IPS DF 19.7 (cell line): ENCODE measurements around the gene WDR86.

Experiments
- DNase-seq: peaks from one replicate; pipeline ENCODE4 v3.0.0-alpha.2; 2013; ENCODE audit warnings: low read depth, low spot score

The WDR86 gene

DNA sequence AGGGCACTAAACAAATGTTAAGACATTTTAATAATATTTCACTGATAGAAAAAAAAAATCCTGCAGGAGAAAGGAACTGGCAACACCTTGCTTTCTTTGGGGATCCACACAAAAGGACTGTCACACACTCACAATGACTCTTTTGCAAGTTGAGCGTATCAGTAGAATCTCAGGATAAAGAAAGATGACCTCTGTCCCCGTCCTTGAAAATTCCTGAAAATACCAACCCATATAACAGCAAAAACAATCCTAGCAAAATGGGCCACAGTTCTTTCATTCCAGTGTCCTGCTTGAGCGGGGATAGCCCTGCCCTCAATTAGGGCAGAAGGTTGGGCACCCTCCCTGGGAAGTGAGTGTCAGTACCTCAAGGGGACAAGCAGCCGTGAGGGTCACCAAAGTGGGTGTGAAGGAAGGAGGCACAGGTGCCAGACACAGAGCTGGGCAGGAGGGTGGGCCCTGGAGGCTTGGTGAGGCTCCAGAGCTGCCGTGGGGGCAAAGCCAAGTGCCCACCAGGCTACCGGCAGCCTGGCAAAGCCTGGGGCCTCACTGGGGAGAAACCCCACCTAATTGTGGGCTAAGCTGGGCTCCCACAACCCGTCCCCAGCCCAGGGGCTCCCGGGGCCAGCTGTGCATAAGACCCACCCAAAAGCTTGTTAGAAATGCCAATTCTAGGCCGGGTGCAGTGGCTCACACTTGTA, 2.8 kb downstream of the WDR86 start:
- DNase-seq: no peak

DNA sequence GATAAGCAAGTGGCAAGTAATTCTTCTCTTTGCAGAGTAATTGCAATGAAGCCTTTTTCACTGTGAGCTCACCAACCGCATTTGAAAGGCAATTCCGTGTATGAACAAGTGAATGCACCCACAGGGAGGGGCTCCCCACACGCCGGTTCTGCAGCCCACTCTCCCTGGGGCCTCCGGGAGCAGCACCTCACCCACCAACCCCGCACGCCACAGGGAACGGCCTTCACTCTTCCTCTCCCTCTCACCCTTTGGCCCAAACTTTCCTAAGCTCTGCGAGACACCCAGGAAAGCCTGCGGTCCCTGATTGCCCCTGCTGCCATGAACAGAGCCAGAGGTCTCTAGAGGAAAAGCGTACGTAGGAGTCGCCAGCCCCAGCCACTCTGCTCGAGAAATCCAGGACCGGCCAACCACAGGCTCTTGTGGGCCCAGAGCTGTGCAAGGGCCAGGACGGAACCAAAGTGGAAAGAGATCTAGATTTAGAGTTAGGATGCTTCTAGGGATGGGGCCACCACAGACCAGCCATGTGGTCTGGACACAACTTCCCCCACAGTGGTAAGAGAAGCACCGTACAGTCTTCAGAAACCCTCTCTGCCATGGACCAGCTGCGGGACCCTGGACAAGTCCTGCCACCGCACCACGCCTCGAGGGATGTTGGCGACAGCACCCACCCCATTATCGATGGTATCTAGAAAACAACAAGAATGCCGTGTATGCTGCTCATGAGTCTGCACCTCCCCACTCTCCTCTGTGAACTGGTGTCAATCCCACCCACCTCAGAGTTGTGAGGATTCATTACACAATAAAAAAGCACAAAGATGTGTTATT, 3.6 kb downstream of the WDR86 start:
- no peak for DNase-seq

GRCh38 chr7:151405588-151405987, 4.2 kb downstream of the WDR86 start:
- no peak for DNase-seq

DNA sequence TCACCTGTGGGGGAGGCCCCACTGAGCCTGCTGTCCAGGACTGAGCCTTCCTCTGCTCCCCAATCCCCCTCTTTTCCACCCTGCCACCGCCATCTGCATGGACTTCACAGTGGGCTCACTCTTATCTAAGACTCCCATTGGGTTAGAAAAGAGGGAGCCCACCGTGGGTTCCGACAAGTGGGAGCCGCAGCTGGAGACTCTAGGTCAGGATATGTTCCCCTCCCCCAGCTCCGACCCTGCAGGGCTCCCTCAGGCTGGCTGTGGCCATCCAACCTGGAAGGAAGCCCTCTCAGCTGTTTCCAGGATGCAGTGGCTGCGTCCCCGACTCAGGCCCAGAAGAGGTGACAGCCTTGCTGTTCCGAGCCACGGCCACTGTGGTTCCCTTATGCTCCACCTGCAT, 4.8 kb downstream of the WDR86 start:
- no peak for DNase-seq

DNA sequence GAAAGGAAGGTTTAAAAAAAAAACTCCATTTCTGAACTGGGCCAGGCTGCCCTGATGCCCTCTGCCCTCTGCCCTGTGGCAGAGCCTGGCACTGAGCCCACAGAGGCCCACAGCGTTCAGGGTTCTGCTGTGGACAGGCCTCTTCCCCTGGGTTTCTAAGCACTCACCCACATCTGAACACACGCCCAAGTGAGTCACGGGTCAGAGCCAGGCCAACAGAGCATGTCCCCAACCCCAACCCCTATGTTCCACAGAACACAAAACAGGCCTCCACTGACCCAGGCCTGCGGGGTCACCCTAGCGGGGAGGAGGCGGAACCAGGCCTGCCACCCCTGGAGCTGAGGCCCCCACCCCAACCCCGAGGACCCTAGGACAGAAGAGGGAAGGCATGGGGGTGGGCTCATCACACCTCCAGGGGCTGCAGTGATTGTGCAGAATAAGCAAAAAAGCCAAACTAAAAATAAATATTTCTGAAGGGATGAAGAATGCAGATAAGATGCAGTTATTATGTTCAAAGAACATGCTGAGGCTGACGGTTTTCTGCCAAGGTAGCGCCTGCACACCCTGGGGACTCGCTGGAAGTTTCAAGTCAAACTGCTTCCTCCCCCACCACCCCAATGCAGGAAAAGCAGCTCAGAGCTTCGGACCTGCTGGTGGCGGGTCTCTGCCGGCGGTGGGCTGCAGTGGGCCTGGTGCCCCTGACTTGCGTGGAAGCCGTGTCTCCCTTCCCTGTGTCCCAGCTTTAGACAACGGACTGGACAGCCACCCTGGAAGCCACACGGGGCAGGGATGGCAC, 5.4 kb downstream of the WDR86 start:
- DNase-seq: no peak

DNA sequence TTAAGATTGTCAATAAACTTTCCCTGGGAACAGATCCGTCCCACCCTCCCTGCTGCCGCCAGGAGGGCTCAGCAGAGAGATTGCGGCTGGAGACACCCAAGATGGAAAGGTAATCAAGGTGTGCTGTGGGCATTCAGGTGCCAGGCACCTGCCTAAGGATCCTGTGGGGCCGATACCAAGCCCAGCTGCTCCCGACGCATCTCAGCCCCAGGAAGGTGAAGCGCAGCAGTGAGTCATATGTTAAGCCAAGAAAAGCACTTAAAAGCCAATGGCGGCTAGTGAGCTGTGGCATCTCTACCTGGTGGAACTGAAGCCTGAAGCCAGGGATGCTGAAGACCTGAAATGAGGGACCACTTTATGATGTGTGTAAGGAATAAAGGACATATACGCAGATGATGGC, 6.1 kb downstream of the WDR86 start:
- DNase-seq: no peak

- DNase-seq: no peak
These were observed 7.6 kb downstream of the WDR86 start for GRCh38 chr7:151402029-151402835.

GRCh38 chr7:151400626-151401315, 9.1 kb downstream of the WDR86 start:
- no peak for DNase-seq

DNA sequence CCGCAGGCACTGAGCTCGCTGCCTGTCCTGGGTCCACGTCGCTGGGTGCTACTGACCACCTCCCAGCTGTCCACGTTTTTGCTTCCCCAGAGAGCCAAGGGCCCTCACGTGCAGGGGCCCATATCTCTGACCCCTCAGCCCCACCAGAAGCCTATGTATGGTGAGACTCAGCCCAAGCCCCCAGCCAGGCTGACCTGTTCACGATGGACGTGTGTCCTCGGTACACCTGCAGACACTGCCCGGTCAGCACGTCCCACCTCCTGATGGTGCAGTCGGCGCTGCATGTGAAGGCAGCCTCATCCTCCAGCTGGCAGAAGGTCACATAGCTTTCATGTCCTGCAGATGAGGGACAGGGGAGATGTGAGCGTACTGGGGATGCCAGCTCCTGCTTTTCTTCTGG, 9.9 kb downstream of the WDR86 start:
- DNase-seq: no peak

DNA sequence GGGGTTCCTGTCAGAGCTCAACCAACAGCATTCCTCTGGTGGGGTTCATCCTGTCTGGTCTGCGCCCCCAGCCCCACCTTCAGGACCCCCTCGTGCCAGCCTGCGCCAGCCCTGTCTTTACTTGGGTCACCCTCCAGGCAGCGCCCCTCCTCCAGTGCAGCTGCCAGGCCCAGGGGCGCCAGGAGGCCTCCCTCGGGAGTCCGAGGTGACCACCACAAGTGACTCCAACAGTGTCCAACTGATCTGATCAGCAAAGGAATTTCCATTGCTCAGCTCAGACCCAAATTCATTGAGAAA, 10.6 kb downstream of the WDR86 start:
- DNase-seq: no peak

GRCh38 chr7:151398446-151399304, 11.2 kb downstream of the WDR86 start:
- no peak for DNase-seq

GRCh38 chr7:151397026-151397425, 12.8 kb downstream of the WDR86 start:
- no peak for DNase-seq

DNA sequence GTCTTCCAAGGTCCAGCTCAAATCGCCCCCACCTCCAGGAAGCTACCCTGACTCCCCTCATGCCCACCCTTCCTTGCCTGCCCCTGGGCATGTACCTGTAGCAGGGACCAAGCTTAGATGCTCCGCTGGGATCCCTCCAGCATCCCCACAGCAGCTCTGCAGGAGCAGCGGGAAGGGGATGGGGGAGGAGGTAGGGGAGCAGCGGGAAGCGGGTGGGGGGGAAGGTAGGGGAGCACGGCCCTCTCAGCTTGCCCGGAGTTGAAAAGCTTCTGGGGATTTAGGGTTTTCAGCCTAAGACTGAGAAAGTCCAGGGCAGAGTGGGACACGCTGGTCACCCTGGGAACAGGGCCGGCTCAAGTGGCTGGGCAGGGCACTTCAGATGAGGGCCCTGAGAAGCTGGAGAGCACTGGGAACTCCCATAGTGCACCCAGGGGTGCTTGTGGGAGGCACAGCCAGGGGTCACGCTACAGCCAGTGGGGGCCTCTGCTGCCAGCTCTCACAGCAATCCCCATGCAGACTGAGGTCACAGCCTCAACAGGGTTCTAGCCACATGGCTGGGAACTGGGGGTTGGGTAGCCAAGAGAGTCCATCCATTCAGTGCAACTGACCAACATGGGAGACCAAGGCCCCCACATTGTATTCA, 13.4 kb downstream of the WDR86 start:
- no peak for DNase-seq

- DNase-seq: no peak
These were observed 14.8 kb downstream of the WDR86 start for GRCh38 chr7:151395036-151395367.

- DNase-seq: no peak
These were observed 15.5 kb downstream of the WDR86 start for GRCh38 chr7:151394076-151395035.

DNA sequence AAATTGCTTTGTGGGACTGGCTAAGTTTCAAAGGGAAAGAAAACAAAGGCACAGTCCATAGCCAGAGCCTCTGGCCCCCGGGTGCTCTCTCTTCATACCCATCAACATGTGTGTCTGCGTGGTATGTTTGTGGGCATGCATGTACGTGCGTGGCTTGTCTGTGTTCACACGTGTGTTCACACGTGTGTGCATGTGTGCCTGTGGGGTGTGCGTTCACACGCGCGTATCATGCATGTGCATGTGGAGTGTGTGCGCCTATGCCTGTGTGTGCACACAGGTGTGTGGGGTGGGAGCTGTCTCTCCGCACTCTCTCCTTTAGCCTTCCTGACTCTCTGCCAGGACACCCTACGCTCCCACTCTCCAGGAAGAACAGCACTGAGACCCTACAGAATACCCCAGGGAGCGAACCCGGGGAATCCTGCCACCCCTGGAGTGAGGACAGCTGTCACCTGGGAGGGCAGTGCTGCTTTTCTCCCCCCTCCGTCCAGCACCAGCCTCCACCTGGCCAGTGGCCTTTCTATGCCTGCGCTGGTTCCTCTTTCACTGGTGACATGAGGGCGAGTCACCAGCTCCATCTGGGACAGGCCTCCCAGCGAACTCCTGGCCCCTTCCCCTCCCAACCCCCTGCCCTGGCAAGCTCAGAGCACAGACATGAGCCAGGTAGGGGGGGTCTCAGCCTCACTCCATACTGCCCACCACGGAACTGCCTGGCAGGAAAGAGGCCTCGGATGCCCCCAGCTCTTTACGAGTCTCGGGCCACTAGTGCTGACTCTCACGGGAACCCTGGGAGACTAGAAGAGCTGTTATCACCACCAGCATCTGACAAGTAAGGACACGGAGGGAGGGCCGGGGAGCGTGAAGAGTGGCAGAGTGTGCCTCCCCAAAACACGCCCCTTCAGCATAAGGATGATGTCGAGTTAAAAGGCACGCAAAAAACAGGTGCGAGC, 16.5 kb downstream of the WDR86 start:
- no peak for DNase-seq

GRCh38 chr7:151392426-151392825, 17.4 kb downstream of the WDR86 start:
- DNase-seq: no peak

- no peak for DNase-seq
These were observed 17.8 kb downstream of the WDR86 start for GRCh38 chr7:151392002-151392401.
